Stimulated activated CD8-positive, alpha-beta memory T cell treated with anti-CD3 and anti-CD28 coated beads, Interleukin-12 subunit alpha, Interleukin-12 subunit beta, amount 100 ng/mL, for 4 hours (primary cell): ENCODE results near the gene MET.
"Not testable (repeated sequence)": the region's sequence is repeated elsewhere in the genome, so short reads cannot be mapped to it uniquely, and the experiment has no call there.

Experiments used
- DNase-seq: peaks from one replicate; pipeline ENCODE4 v3.0.0-alpha.2; 2020; ENCODE audit warnings: low read depth

The MET gene

GRCh38 chr7:116698930-116699721 is 27.1 kb downstream of the MET start:
- DNase-seq, result no peak

GRCh38 chr7:116699722-116700120 is 27.7 kb downstream of the MET start:
- no peak for DNase-seq

DNA sequence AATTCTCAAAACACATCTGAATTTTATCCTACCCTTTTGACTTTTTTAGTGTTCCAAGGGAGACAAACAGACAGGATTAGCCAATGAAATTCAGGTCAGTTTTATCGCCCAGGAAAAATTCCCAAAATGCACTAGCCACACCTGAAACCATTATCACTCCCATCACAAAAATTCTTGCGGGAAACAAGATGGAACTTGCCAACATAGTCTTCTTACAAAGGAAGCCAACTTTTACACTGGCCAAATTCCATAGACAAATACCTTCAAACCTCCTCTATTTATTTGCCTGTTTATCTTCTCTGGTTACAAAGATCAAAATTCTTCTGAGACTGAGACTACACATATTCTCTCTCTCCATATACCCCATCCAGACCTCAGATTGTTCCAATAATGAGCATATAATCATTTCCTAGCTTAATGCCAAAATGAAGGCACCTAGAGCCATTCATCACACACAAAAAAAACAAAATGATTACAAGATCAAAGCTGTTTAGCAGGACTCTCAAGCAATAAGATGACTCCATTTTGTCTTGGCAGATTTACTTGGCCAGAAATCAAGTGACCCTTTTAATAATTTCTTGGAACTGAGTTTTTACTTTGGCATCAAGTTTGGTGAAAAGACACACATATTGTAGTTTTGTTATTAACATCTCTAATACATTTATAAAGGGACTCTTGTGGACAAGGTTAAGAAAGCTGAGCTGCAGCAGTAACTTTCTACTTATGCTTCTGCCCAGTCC is 30.2 kb downstream of the MET start:
- no peak for DNase-seq

DNA sequence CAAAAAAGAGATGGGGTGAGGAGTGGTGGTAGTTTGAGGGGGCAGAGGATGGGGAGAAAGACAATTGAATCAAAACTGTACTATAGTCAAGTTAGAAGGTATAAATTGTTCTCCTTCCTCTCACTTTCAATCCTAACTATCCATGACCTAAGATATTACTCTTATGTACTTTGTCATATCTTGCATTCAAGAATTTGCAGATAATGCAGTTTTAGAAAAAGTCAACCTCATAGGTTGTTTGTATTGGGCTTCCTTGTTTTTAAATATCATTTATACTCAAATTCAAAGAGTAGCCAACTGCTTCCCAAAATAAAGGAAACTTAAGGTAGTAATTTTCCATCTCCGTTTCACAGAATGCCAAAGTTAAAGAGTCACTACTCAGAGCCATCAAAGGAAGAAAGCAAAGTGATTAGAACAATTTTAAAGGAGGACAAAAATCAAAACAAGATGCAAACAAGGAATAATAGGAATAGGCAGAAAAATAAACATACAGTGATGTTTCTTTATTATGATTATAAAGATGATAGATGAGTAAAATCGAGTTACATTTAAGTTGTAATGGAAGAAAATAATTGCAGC is 32.7 kb downstream of the MET start:
- DNase-seq, result no peak

DNA sequence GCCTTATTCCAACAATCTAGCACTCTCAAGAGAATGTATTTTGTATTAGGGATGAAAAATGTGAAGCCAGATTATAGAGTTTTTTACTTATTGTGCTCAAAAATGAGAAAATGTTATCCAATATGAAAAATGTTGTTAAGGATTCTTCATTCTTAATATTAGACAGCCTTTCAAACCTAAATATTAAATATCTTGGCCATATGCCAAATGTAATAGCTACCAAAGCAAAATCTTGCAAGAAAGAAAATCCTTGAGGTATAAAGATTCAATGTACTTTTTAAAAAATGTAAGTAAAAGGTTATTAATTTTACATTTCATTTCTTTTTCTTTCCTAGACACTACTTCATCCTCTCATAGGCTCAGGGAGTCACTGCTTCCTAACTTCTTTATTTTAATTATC is 33.4 kb downstream of the MET start:
- DNase-seq, result no peak

GRCh38 chr7:116706668-116707126 is 34.7 kb downstream of the MET start:
- no peak for DNase-seq

- DNase-seq, result no peak
Observed at GRCh38 chr7:116707289-116707688, 35.3 kb downstream of the MET start.

DNA sequence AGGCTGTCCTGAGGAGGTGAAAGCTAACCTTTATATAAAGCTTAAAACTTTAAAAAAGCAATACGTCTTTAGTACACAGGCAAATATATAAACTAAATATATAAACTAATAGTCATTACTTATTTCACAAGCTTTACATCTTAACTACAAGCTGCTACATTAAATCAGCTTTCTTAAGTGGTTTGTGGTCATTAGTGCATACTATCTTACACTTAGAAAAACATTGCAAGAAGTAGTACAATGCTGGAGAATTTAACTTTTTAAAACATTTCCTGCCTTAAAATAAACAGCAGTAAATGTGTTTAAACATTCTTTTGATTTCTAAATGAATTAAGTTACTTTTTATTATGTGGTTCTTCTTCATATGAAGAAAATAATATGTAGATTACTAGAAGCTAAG is 36.3 kb downstream of the MET start:
- no peak for DNase-seq

DNA sequence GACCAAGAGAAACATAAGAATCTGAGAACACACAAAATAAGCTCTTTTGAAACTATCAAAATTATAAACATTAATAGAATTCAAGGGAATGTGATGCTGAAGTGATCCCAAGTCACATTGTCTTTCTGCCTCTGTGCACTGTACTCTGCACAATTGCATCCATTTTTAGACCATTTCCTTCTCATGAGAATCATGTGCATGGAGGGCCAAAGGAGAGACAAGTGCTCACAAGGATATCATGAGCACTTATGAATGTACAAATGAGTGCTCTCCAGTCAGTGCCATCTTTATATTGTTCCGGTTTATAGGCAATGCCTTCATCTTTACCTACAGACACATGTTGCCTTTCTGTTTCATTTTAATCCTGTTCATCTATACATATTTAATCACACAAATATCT is 36.9 kb downstream of the MET start:
- DNase-seq, result no peak

DNA sequence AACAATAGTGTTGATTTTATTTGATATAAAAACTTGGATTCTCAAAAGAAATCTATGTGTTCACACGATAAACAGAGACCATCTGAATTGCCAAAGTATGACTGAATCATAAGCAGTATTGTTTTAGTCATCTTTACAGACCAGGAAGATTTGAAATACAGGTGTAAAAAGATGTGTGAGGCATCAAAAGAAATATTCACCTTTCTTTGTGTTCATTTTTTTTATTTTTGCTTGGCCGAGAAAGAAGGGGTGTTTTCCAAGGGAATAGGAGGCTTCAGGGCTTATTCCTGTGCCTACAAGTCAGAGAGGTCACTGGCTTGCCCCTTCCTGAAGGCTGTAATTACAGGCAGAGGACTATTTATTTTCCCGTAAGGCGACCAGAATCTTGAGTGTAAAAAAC is 37.3 kb downstream of the MET start:
- DNase-seq, result no peak

- no peak for DNase-seq
Observed at GRCh38 chr7:116710764-116711452, 38.9 kb downstream of the MET start.

- no peak for DNase-seq
Observed at GRCh38 chr7:116711790-116712189, 39.8 kb downstream of the MET start.

DNA sequence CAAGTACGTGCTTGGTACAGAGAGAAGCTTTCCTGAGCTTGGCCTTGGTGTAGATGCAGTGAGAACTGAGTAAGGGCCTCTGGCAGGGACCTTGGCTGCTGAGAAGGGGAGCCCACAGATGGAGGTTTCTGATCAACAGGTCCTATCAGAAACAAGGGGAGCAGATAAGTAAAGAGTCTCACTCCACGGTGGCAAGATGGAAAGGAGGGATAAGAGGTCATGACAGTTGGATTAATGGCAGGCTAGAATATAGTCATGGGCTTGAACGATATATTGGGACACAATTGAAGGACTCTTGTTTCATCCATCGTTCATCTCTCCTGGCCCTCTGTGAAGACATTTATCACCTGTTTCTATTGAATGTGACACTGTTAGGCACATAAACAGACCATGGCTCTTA is 41.5 kb downstream of the MET start:
- DNase-seq, result no peak

- DNase-seq, result no peak
Observed at GRCh38 chr7:116713918-116714317, 41.9 kb downstream of the MET start.

DNA sequence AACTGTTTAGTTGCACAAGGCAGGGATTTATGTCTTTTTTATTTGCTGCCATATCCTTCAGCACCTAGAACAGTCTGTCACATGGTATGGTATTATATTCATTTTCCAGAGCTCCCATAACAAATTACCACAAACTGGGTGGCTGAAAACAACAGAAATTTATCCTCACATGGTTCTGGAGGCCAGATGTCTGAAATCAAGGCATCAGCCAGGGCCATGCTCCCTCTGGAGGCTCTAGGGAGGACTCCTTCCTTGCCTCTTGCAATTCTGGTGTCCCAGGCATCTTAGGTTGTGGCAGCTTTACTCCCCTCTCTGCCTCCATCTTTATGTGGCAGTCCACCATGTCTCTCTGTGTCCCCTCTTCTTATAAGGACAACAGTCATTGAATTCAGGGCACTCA is 43.1 kb downstream of the MET start:
- DNase-seq, result no peak

DNA sequence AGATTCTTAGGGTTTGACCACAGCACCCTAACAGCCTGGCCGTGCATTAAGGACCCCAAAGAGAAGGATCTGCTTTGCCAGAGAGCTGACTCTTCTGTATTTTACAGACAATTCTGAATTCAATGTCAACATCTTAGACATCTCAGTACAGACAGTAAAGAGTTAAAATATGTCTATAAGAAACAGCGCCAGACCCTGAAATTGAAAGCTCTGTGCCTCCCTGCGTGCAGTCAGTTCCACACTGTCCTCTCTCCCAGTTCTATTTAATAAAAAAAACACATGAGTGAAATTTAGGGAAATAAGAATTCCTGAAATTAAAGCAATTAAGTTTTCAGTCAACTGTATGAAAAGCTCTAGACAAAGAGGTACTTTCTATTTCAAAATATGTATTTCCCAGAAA is 45.1 kb downstream of the MET start:
- no peak for DNase-seq

- DNase-seq, result not testable (repeated sequence)
Observed at GRCh38 chr7:116723959-116724529, 52.0 kb downstream of the MET start.

DNA sequence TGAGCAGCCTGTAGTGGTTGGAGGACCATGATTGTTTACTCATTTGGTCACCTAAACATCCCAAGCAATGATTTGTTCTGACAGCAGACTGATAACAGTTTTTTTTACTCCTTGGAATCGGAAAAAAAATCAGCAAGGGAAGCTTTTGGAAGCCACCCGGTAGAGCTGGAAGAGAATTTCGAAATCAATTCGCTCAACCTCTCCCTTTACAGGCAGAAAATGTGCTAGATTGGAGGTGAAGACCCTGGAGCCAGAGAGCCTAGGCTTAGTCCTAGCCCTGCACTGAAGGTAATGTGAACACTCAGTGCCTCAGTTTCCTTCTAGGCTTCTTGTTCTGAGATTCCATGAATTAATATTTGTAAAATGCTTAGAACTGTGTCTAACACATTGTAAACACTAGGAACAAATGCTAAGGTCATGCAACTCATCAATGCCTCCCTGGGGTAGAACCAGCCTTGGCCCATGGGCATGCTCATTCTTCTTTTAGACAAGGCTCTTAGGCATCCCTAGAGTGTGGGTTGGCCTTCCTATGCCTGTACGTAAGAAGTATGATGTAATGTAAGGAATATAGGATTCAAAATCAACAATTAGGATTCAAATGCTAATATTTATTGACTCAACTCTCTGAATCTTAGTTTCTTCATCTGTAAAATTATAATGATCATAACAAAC is 52.7 kb downstream of the MET start:
- DNase-seq, result no peak

- DNase-seq, result no peak
Observed at GRCh38 chr7:116726149-116726548, 54.2 kb downstream of the MET start.

DNA sequence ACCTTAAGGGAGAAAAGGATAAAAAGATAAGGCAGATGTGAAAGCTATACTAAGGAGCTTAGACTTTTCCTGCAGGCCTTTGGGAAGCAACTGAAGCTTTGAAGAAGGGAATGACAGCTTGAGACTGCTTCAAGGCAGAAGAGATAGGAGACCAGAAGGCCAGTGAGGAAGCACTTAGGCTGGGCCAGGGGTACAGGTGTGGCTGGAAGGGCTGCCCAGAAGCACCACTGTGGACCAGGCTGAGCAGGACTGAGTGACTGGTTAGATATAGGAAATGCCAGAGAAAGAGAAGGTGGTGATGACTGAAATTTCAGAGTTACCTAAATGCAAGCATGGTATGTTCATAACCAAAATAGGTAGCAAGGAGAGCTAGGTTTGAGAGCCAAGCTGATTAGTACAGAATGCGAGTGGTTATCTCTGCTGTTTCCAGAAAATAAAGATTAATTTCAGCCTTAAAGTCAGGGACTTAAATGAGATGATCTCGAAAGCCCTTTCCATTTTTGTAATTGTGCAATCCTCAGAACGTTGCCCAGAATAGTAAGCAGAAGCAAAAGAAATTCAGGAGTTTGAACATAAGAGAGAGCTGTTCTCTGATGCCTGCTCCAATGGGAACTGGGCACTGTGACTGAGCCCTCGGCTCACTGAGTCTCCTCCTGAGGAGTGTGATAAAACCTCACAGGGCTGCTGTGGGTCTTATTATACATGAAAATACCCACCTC is 54.9 kb downstream of the MET start:
- DNase-seq, result no peak

DNA sequence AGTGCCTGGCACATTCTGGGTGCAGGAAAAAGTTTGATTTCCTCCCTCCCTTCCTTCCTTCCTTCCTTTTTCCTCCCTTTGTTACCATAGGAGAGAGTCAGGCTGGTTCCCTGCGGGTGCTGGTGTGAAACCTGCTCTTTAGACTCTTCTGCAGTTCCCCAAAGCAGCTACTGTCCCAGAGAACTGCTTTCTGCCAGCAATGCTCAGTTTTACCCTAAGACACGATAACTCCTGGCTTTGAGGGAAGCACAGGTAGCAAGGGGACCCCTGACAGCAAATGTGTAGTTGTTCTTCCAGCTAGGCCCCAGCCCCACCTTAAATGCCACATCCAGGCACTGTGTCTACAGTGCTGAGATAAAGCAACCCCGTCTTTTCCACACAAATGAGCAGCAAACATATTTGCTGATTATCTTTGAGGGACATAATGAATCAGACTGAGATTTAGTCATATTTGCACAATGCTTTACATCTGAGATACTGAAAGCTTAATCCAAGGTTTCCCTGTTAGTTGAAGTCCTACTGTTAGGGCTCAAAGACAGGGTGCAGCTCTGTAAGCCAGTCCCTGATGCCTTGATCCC is 55.5 kb downstream of the MET start:
- DNase-seq, result no peak
